ENCODE data around the gene UMODL1.

DNA sequence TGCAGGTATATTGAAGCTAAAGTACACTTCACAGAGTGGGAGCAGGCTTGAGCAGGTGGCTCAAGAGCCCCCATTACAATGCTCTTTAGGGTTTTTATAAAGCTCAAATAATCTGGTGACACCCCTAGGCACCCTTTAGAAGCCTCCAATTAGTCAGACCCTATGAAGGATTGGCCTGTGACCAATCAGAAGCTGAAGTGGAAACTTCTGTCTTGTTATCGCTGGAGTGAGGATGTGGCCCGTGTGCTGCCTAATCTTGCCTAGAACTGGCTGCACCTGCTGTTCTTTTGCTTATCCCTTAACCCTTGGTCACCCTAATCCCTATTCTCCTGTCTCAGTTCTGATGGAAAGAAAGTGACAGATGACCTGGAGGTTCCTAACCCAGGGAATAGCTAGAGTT lies 77.0 kb downstream of the UMODL1 start:
- TF ChIP-seq, protein P1, sequence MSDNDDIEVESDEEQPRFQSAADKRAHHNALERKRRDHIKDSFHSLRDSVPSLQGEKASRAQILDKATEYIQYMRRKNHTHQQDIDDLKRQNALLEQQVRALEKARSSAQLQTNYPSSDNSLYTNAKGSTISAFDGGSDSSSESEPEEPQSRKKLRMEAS (IDR thresholded peaks at IDR 0.05; ENCODE audit: insufficient read depth, insufficient read length): no peak
- TF ChIP-seq, protein P2, sequence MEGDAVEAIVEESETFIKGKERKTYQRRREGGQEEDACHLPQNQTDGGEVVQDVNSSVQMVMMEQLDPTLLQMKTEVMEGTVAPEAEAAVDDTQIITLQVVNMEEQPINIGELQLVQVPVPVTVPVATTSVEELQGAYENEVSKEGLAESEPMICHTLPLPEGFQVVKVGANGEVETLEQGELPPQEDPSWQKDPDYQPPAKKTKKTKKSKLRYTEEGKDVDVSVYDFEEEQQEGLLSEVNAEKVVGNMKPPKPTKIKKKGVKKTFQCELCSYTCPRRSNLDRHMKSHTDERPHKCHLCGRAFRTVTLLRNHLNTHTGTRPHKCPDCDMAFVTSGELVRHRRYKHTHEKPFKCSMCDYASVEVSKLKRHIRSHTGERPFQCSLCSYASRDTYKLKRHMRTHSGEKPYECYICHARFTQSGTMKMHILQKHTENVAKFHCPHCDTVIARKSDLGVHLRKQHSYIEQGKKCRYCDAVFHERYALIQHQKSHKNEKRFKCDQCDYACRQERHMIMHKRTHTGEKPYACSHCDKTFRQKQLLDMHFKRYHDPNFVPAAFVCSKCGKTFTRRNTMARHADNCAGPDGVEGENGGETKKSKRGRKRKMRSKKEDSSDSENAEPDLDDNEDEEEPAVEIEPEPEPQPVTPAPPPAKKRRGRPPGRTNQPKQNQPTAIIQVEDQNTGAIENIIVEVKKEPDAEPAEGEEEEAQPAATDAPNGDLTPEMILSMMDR (IDR thresholded peaks at IDR 0.05; ENCODE audit: extremely low read depth in 1 of 2, insufficient read depth in 1 of 2, low read depth in 1 of 2, low read length in 2 of 2): no peak
- TF ChIP-seq EZH2 (IDR thresholded peaks at IDR 0.05; ENCODE audit: borderline replicate concordance, low read depth, low read length, severe bottlenecking): no peak
- TF ChIP-seq JUN (IDR thresholded peaks at IDR 0.05; ENCODE audit: borderline replicate concordance, insufficient read depth, insufficient read length, low read depth): no peak
- TF ChIP-seq POLR2A (IDR thresholded peaks at IDR 0.05; ENCODE audit: low read depth, low read length): no peak
- TF ChIP-seq POLR2AphosphoS5 (IDR thresholded peaks at IDR 0.05; ENCODE audit: insufficient read depth, low read depth, low read length): no peak
- no peak for TF ChIP-seq MYC (IDR thresholded peaks at IDR 0.05; ENCODE audit: low read depth, low read length)
- no peak for TF ChIP-seq FOS (IDR thresholded peaks at IDR 0.05; ENCODE audit: borderline replicate concordance, insufficient read depth, low read length)
- no peak for TF ChIP-seq GATA2 (IDR thresholded peaks at IDR 0.05; ENCODE audit: insufficient read depth, insufficient read length, low read depth, low read length)

All from endothelial cell of umbilical vein (primary cell).